Measurements from ENCODE around the gene ADIPOR2.

Gene ADIPOR2

DNA sequence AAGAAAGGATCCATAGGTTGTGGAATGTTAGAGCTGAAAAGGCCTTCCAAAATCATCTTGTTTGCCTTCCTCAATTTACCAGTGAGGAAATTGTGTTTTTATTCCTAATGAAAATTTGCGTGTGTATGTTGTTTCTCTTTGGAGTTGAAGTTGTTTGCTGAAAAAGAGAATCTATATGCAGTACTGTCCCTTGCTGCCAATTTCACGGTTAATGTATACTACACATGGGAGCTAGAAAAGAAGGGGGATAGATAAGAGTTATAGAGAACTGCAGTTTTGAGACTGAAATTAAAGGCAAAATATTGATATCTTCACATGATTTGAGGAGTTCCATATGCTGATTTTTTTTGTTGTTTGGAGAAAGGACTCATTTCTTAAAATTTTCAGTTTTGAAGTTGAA lies 67.5 kb downstream of the ADIPOR2 start:
- Histone ChIP-seq H3K27me3 (replicated peaks; ENCODE audit: control insufficient read depth, insufficient read depth, low read length) (no peaks in the 10 kb centered on the region), H3K4me3 (replicated peaks; ENCODE audit: low read depth, low read length) (no peak overlapping the region), H3K36me3 (ENCODE audit: control insufficient read depth, insufficient read depth, low read length) (peaks cover 3% of the 10 kb centered on the region)
- DNase-seq (ENCODE audit: extremely low read depth, insufficient read length), result no peak
- TF ChIP-seq, protein P1, sequence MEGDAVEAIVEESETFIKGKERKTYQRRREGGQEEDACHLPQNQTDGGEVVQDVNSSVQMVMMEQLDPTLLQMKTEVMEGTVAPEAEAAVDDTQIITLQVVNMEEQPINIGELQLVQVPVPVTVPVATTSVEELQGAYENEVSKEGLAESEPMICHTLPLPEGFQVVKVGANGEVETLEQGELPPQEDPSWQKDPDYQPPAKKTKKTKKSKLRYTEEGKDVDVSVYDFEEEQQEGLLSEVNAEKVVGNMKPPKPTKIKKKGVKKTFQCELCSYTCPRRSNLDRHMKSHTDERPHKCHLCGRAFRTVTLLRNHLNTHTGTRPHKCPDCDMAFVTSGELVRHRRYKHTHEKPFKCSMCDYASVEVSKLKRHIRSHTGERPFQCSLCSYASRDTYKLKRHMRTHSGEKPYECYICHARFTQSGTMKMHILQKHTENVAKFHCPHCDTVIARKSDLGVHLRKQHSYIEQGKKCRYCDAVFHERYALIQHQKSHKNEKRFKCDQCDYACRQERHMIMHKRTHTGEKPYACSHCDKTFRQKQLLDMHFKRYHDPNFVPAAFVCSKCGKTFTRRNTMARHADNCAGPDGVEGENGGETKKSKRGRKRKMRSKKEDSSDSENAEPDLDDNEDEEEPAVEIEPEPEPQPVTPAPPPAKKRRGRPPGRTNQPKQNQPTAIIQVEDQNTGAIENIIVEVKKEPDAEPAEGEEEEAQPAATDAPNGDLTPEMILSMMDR (IDR thresholded peaks at IDR 0.05; ENCODE audit: insufficient read depth, low read length, poor library complexity, severe bottlenecking), result no peak

DNA sequence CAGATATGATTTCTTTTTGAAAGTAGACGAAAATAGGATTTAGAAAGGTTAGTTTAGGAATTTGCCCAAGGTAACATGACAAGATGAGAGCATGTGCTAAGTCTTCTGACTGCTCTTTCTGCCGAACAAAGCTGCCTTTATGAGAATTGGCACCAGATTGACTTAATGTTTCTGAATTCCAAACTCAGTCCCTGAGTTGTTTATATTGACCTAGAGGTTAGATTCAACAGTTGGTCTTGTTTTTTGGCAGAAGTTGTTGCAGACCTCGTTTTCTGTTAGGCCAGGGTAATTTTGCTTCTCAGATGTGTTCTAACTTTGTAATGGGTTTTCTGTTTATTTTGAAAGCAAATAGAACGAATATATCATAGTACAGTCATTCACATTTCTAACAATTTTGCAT lies 68.0 kb downstream of the ADIPOR2 start:
- DNase-seq (ENCODE audit: extremely low read depth, insufficient read length), result no peak
- peaks cover 3% of the 10 kb centered on the region for H3K36me3 ChIP-seq (ENCODE audit: control insufficient read depth, insufficient read depth, low read length)
- H3K27me3 ChIP-seq (replicated peaks; ENCODE audit: control insufficient read depth, insufficient read depth, low read length), result no peaks in the 10 kb centered on the region
- no peak overlapping the region for H3K4me3 ChIP-seq (replicated peaks; ENCODE audit: low read depth, low read length)
- TF ChIP-seq, protein P1 (IDR thresholded peaks at IDR 0.05; ENCODE audit: insufficient read depth, low read length, poor library complexity, severe bottlenecking), result no peak

DNA sequence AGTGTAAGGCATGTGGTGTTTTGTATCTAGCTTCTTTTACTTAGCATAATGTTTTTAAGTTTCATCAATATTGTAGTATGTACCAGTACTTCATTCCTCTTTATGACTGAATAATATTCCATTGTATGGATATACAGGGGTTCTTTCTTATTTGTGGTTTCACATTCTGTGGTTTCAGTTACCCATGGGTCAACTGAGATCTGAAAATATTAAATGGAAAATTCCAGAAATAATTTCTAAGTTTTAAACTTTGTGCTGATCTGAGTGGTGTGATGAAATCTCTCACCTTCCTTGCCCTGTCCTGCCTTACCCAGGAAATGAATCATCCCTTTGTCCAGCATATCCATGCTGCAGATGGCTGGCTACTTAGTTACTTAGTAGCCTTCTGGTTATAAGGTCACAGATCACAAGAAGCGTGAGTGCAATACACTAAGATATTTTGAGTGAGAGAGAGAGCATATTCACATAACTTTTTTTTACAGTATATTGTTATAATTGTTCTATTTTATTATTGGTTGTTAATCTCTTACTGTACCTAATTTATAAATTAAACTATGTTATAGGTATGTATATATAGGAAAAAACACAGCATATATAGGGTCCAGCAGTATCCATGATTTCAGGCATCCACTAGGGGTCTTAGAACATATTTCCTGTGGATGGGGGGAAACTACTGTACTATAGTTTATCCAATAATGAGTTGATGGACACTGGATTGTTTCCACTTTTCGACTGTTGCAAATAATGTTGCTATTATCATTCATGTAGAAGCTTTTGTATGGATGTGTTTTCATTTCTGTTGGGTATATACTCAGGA lies 69.9 kb downstream of the ADIPOR2 start:
- H3K4me3 ChIP-seq (replicated peaks; ENCODE audit: low read depth, low read length), result no peak overlapping the region
- peaks cover 1% of the 10 kb centered on the region; the same call in 1 of the 2 replicates for H3K36me3 ChIP-seq (ENCODE audit: control insufficient read depth, insufficient read depth, low read length)
- TF ChIP-seq, protein P1 (IDR thresholded peaks at IDR 0.05; ENCODE audit: insufficient read depth, low read length, poor library complexity, severe bottlenecking), result no peak
- no peak for DNase-seq (ENCODE audit: extremely low read depth, insufficient read length)
- no peaks in the 10 kb centered on the region for H3K27me3 ChIP-seq (replicated peaks; ENCODE audit: control insufficient read depth, insufficient read depth, low read length)

DNA sequence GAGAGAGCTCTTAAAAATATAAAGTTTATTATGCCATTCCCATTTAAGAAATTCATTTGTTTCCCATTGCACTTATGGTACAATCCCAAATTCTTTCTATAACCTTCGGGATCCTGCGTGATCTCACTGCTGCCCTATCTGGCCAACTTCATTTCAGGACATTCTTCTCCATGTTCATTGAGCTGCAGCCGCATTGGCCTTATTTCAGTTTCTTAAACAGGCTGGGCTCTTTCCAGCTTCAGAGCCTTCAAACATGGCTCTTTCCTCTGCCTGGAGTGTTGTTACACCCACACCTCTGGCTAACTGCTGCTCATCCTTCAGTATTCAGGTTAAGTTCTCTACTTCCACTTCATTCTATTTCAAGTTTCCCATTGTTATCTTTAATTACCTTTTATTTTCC lies 71.0 kb downstream of the ADIPOR2 start:
- no peak for DNase-seq (ENCODE audit: extremely low read depth, insufficient read length)
- no peak overlapping the region for H3K4me3 ChIP-seq (replicated peaks; ENCODE audit: low read depth, low read length)
- TF ChIP-seq, protein P1 (IDR thresholded peaks at IDR 0.05; ENCODE audit: insufficient read depth, low read length, poor library complexity, severe bottlenecking), result no peak
- peaks cover 1% of the 10 kb centered on the region; the same call in 1 of the 2 replicates for H3K36me3 ChIP-seq (ENCODE audit: control insufficient read depth, insufficient read depth, low read length)
- no peaks in the 10 kb centered on the region for H3K27me3 ChIP-seq (replicated peaks; ENCODE audit: control insufficient read depth, insufficient read depth, low read length)

DNA sequence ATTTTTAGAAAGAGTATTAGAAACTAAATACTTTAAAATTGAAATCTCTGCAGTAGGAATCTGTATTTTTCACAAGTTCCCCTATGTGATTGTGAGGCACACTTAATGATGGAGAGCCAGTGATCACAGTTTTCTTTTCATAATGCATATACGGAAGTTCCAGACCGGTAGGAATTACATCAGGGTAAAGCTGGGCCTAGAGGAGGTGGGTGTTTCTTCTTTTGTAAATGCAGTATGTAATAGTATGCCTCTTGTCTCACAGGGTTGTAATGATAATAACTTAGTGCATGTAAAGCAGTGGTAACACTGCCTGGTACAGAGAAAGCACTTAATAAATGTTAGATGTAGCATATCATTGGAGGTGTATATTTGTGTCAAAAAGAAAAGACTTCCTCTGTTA lies 72.3 kb downstream of the ADIPOR2 start:
- DNase-seq (ENCODE audit: extremely low read depth, insufficient read length), result no peak
- H3K4me3 ChIP-seq (replicated peaks; ENCODE audit: low read depth, low read length), result no peak overlapping the region
- no peaks in the 10 kb centered on the region; the same call in 1 of the 2 replicates for H3K36me3 ChIP-seq (ENCODE audit: control insufficient read depth, insufficient read depth, low read length)
- H3K27me3 ChIP-seq (replicated peaks; ENCODE audit: control insufficient read depth, insufficient read depth, low read length), result no peaks in the 10 kb centered on the region
- TF ChIP-seq, protein P1 (IDR thresholded peaks at IDR 0.05; ENCODE audit: insufficient read depth, low read length, poor library complexity, severe bottlenecking), result no peak

Measured in GM06990 (cell line).